Measurements from ENCODE around the gene SARS2.

Gene SARS2

GRCh38 chr19:38924388-38924787 is 6.2 kb downstream of the SARS2 start:
- Histone ChIP-seq H3K4me3 (ENCODE audit: low read depth, low read length, poor library complexity, severe bottlenecking) (no peak overlapping the region), H3K79me2 (ENCODE audit: insufficient read depth, low read length) (no peaks in the 10 kb centered on the region), H3K9me3 (ENCODE audit: low read length) (no peaks in the 10 kb centered on the region), H2AFZ (ENCODE audit: low read length) (no peak overlapping the region), H3K9me2 (ENCODE audit: low read depth, low read length) (no peaks in the 10 kb centered on the region), H3K27ac (ENCODE audit: low read depth, low read length, poor library complexity, severe bottlenecking) (no peak overlapping the region), H3K27me3 (ENCODE audit: insufficient read depth, low read length) (no peaks in the 10 kb centered on the region), H3K36me3 (ENCODE audit: insufficient read depth, low read length) (peaks cover 42% of the 10 kb centered on the region), H3K4me2 (ENCODE audit: low read length) (no peak overlapping the region), H3F3A (ENCODE audit: insufficient read depth, low read length) (no peaks in the 10 kb centered on the region), H3K9ac (ENCODE audit: low read length) (no peak overlapping the region), H4K20me1 (ENCODE audit: insufficient read depth, low read length) (no peaks in the 10 kb centered on the region), H3K4me1 (ENCODE audit: insufficient read depth, low read length, severe bottlenecking) (peaks cover 6% of the 10 kb centered on the region)
- no peak for TF ChIP-seq EZH2 (IDR thresholded peaks at IDR 0.05; ENCODE audit: borderline replicate concordance, low read length)
- TF ChIP-seq, protein P1, sequence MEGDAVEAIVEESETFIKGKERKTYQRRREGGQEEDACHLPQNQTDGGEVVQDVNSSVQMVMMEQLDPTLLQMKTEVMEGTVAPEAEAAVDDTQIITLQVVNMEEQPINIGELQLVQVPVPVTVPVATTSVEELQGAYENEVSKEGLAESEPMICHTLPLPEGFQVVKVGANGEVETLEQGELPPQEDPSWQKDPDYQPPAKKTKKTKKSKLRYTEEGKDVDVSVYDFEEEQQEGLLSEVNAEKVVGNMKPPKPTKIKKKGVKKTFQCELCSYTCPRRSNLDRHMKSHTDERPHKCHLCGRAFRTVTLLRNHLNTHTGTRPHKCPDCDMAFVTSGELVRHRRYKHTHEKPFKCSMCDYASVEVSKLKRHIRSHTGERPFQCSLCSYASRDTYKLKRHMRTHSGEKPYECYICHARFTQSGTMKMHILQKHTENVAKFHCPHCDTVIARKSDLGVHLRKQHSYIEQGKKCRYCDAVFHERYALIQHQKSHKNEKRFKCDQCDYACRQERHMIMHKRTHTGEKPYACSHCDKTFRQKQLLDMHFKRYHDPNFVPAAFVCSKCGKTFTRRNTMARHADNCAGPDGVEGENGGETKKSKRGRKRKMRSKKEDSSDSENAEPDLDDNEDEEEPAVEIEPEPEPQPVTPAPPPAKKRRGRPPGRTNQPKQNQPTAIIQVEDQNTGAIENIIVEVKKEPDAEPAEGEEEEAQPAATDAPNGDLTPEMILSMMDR (IDR thresholded peaks at IDR 0.05; ENCODE audit: low read length) = no peak

DNA sequence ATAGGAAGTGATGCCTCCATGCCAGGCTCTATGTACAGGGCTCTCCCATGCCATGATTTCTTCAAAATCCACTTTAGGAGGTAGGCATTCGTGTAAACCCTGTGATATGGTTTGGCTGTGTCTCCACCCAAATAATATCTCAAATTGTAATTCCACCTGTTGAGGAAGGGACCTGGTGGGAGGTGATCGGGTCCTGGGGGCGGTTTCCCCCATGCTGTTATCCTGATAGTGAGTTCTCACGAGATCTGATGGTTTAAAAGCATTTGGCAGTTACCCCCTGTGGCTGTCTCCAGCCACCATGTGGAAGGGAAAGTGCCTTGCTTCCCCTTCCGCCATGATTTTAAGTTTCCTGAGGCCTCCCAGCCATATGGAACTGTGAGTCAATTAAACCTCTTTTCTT is 8.1 kb downstream of the SARS2 start:
- no peaks in the 10 kb centered on the region for H3K9me2 ChIP-seq (ENCODE audit: low read depth, low read length)
- H3K27ac ChIP-seq (ENCODE audit: low read depth, low read length, poor library complexity, severe bottlenecking) = no peak overlapping the region
- no peaks in the 10 kb centered on the region for H4K20me1 ChIP-seq (ENCODE audit: insufficient read depth, low read length)
- H3K4me2 ChIP-seq (ENCODE audit: low read length) = no peak overlapping the region
- TF ChIP-seq, protein P1 (IDR thresholded peaks at IDR 0.05; ENCODE audit: low read length) = no peak
- no peak for TF ChIP-seq EZH2 (IDR thresholded peaks at IDR 0.05; ENCODE audit: borderline replicate concordance, low read length)
- no peaks in the 10 kb centered on the region for H3K9me3 ChIP-seq (ENCODE audit: low read length)
- no peaks in the 10 kb centered on the region for H3K4me1 ChIP-seq (ENCODE audit: insufficient read depth, low read length, severe bottlenecking)
- H3K9ac ChIP-seq (ENCODE audit: low read length) = no peak overlapping the region
- no peaks in the 10 kb centered on the region for H3K27me3 ChIP-seq (ENCODE audit: insufficient read depth, low read length)
- H2AFZ ChIP-seq (ENCODE audit: low read length) = no peak overlapping the region
- no peaks in the 10 kb centered on the region for H3F3A ChIP-seq (ENCODE audit: insufficient read depth, low read length)
- peaks cover 42% of the 10 kb centered on the region for H3K36me3 ChIP-seq (ENCODE audit: insufficient read depth, low read length)
- no peaks in the 10 kb centered on the region for H3K79me2 ChIP-seq (ENCODE audit: insufficient read depth, low read length)
- no peak overlapping the region for H3K4me3 ChIP-seq (ENCODE audit: low read depth, low read length, poor library complexity, severe bottlenecking)

DNA sequence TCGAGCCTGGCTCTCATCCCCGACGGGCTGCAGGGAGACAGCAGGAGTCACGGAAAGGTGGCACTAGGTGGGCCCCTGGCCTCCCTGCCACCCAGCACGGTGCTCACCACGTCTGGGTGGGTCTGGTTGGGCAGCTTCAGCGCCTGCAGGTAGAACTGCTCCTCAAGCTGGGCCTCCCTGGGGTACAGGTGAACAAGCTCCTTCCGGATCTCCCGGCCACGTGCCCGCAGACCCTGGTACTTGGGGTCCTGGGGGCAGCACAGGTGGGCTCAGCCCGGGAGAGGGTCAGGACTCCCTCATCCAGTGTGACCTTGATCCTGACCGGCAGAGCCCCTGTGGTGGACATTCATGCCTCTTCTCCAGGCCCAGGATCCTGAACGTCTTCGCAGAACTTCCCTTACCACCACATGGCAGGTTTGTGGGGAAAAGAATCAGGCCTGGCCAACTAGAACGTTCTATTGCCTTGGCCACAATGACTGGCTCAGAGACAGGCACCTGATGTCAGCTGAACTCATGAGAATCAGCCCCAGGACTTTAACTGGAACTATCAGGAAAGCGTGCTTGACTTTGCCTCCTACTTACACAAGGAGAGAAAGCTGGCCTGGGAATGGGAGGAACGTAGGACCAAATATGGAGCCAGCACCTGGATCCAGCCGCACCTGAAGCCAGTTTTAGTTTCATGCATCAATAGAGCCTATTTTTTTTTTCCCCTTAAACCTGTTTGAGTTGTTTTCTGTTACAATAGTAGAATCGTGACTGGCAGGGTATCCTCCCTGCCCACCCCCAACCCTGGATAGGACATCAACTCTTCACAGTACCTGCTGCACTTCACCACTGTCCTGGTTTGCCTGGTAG is 8.9 kb downstream of the SARS2 start:
- Histone ChIP-seq H3K27ac (ENCODE audit: low read depth, low read length, poor library complexity, severe bottlenecking) (no peak overlapping the region), H3K79me2 (ENCODE audit: insufficient read depth, low read length) (no peaks in the 10 kb centered on the region), H3K4me3 (ENCODE audit: low read depth, low read length, poor library complexity, severe bottlenecking) (no peak overlapping the region), H3K36me3 (ENCODE audit: insufficient read depth, low read length) (peaks cover 42% of the 10 kb centered on the region), H4K20me1 (ENCODE audit: insufficient read depth, low read length) (no peaks in the 10 kb centered on the region), H3K9me3 (ENCODE audit: low read length) (no peaks in the 10 kb centered on the region), H3K4me2 (ENCODE audit: low read length) (no peak overlapping the region), H3K4me1 (ENCODE audit: insufficient read depth, low read length, severe bottlenecking) (no peaks in the 10 kb centered on the region), H3F3A (ENCODE audit: insufficient read depth, low read length) (no peaks in the 10 kb centered on the region), H3K9me2 (ENCODE audit: low read depth, low read length) (no peaks in the 10 kb centered on the region), H2AFZ (ENCODE audit: low read length) (no peak overlapping the region), H3K9ac (ENCODE audit: low read length) (no peak overlapping the region), H3K27me3 (ENCODE audit: insufficient read depth, low read length) (no peaks in the 10 kb centered on the region)
- no peak for TF ChIP-seq EZH2 (IDR thresholded peaks at IDR 0.05; ENCODE audit: borderline replicate concordance, low read length)
- TF ChIP-seq, protein P1 (IDR thresholded peaks at IDR 0.05; ENCODE audit: low read length) = no peak

Data from OCI-LY1 (cell line).